Measurements from ENCODE around the gene OCLN.
A peak's percentile ranks its signal among the peaks of the same experiment; 100 is the strongest.
"Not testable (repeated sequence)": the region's sequence is repeated elsewhere in the genome, so short reads cannot be mapped to it uniquely, and the experiment has no call there.

The OCLN gene

DNA sequence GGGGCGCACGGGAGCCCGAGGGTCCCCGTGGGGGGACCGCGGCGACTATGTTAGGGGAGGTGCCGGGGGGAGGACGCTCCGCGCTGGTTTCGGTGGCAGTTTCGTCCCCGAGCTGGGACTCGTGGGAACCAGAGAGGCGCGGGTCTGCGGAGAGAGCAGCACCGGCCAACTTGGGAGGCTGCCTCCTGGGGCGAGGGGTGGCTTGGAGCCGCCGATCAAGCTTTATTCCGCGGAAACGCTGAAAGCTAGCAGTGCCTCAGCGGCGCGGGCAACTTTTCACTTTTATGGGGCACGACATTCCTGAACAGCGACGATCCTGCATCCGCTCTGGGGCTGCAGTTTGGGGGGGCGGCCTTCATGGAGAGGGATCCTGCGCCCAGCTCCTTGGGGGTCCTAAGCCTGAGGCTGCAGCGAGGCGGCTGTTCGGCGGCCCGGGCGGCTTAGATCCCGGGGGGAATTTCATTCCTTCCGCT, 369 bp downstream of the OCLN start:
- peak; percentile 85 for DNase-seq

DNA sequence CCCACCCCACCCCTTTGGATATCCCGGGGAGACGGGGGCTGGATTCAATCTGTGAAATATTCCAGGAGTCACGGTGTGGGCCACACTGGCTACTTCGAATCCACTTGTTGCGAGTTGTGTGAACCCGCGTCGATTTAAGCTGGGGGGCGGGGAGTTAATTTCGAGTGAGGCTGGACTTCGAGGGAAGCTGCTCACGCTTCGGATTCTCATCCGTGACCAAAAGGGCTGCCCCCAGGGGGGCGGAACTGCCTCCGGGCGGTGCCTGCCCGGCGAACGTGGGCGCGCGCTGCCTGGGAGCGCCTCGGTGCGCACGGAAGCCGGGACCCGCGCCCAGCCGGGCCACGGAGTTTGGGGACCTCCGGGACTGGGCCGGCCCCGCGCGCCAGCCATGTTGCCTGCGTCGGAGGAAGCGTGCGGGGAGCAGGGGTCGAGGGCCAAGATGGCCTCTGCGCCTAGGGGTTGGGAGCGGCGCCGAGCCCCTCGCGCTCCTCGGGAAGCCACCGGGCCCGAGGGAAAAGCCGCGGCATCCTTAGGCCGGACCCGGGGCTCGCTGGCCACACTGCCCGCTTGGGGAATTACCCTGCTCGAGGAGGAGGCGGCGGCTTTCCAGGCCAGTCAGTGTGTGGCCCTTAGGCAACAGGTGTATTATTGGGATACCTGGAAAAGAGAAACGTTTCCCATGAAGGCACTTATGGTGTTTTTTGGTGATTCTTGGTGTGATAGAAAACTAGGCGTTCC, 975 bp downstream of the OCLN start:
- peak; percentile 78 for DNase-seq

DNA sequence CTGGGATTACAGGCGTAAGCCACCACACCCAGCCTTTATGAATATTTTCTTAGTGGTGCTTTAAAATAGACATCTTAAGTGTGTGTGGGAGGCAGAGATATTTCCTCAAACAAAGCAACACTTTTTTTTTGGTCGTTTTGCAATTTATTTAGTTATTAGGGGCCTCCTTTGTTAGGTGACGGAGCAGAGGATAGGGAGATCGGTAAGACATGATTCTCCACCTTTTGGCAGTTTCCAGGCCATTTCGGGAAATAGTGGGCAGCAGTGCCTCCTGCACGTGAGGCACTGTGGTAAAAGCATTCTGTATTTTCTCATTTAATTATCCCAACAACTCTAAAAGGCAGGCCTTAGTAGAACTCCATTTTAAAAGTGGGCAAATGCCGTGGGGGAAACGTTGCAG, 1.9 kb downstream of the OCLN start:
- no peak for DNase-seq

DNA sequence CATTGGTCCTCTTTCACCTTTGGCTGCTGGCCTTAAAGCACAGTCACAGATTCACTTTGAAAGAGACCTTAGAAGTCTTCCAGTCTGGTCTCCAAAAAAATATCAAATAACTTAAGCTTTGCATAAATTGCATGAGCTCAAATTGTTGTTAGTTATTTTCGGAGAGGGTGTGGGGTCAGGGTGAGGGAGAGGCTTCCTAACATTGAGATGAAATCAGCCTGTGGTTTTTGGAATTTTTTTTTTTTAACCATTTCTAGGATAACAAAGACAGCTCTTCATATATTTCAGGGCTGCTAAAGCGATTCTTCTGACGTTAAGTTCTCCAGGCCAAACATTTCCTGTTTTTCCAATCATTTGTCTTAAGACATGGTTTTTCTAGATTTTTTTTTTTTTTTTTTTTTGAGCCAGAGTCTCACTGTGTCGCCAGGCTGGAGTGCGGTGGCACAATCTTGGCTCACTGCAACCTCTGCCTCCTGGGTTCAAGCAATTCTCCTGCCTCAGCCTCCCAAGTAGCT, 4.5 kb downstream of the OCLN start:
- DNase-seq = no peak

DNA sequence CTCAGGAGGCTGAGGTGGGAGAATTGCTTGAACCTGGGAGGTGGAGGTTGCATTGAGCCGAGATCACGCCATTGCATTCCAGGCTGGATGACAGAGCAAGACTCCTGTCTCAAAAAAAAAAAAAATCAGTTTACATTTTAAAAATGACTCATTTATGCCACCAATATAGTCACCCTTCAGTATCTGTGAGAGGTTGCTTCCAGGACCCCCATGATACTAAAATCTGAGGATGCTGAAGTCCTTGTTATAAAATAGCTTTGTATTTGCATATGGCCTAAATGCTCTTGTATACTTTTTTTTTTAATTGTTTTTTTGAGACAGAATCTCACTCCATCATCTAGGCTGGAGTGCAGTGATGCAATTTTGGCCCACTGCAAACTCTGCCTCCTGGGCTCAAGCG, 5.8 kb downstream of the OCLN start:
- peak; percentile 23 for DNase-seq

DNA sequence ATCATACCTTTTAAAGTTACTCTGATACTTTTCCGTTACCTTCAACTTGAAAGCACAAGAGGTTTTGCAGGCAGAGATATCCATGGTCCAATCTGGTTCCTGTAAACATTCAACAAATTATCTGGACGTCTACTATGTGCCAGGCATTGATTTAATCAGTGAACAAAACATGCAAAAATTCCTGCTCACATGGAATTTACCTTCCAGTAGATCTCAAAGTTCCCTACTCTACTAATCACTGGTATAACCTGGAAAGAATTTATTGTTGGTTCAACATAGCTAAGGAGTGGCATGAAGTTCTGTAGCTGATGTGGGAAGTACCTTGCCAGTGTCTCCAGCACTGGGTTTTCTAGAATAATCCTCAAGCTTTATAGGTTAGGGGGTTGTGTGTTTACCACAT, 9.8 kb downstream of the OCLN start:
- DNase-seq = no peak

DNA sequence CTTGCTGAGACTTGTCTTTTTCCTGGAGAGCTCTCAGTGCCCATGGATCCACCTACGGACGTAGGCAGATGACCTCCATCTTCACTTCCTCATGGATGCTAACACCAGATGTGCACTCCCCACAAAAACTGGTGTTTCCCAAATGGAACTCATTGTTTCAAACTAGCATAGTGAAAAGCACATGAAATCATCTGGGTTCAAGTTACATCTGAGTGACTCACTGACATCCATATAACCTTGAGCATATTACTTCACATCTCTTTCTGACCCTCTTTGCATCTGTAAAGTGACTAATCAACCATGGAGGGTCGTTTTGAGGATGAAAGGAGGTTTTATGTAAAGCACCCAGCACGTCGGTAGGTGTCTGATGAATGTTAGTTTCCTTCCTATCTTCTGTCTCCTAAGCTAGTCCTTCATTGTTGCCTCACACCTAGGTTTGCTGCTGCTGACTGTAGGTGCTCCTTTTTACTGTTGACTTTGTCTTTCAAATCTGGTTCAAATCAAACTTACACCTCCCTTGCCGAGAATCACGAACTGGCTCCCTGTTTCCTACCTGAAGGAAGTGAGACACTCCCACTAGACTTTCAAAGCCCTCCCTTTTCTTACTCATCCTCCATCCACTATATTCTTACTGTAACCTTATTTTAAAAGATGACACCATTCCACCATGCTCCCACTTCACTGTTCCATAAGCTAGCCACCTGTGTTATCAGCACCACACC, 10.3 kb downstream of the OCLN start:
- DNase-seq = peak; percentile 41

DNA sequence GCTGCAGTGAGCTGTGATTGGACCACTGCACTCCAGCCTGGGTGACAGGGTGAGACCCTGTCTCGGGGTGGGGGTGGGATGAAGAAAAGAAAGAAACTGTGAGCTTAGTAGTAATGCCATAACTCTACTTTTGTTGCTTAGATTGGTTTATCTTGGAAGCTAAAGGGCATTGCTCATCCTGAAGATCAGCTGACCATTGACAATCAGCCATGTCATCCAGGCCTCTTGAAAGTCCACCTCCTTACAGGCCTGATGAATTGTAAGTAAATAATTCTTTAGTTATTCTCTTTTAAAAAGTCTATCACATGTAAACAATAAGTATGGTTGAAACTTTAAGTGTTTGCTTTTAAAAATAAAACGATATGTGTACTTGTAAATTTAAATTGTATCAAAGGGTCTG, 11.4 kb downstream of the OCLN start:
- DNase-seq = peak; percentile 8

DNA sequence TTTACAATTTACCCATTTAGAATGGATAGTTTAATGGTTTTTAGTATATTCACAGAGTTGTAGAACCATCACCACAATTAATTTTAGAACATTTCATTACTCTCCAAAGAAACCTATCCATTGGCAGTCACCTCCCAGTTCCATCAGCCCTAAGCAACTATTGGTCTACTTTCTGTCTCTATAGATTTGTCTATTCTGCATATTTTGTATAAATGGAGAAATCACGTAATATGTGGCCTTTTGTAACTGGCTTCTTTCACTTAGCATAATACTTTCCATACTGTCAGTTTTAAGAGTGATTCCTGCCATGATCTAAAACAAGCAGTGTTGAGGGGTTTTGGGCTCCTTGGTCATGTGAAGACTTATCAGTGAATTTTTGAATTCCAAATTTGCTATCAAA, 12.7 kb downstream of the OCLN start:
- no peak for DNase-seq

DNA sequence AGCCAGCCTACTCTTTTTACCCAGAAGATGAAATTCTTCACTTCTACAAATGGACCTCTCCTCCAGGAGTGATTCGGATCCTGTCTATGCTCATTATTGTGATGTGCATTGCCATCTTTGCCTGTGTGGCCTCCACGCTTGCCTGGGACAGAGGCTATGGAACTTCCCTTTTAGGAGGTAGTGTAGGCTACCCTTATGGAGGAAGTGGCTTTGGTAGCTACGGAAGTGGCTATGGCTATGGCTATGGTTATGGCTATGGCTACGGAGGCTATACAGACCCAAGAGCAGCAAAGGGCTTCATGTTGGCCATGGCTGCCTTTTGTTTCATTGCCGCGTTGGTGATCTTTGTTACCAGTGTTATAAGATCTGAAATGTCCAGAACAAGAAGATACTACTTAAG, 16.6 kb downstream of the OCLN start:
- DNase-seq = no peak

DNA sequence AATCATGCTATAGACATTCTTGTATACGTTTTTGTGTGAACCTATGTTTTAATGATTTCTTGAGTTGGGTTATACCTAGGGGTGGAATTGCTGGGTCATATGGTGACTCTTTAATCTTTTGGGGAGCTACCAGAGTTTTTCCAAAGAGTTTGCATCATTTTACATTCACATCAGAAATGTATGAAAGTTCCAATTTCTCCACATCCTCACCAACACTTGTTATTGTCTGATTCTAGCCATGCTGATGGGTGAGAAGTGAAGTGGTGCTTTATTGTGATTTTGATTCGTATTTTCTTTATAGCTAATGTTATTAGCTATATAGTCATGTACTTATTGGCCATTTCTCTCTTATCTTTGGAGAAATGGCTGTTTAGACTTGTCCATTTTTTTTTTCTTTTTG, 18.1 kb downstream of the OCLN start:
- no peak for DNase-seq

DNA sequence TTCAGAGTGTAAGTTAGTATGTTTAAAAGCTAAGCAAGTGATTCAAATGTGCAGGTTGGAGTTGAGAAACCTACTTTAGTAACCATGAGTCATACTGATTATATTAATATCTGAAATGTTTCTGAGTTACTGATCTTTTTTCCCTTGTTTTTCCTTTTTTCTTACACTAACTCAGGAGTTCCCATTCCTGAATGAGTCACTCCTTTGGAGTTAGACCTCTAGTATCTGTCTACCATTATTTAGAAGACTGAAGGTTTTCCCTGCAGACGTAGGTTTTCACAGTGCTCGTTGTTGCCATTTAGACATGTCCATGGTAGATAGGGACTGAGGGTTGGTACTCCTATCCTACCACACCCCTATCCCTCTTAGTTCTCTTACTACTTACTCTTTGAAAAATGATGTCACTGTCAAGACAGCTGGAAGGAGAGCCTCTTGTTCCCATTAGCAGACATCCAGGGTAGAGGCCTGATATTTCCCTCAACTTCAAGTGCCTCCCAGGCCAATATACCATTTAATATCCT, 20.2 kb downstream of the OCLN start:
- peak; percentile 24 for DNase-seq

DNA sequence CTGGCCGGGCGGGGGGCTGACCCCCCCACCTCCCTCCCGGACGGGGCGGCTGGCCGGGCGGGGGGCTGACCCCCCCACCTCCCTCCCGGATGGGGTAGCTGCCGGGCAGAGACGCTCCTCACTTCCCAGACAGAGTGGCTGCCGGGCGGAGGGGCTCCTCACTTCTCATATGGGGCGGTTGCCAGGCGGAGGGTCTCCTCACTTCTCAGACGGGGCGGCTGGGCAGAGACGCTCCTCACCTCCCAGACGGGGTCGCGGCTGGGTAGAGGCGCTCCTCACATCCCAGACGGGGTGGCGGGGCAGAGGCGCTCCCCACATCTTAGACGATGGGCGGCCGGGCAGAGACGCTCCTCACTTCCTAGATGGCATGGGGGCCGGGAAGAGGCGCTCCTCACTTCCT, 23.0 kb downstream of the OCLN start:
- DNase-seq = not testable (repeated sequence)

DNA sequence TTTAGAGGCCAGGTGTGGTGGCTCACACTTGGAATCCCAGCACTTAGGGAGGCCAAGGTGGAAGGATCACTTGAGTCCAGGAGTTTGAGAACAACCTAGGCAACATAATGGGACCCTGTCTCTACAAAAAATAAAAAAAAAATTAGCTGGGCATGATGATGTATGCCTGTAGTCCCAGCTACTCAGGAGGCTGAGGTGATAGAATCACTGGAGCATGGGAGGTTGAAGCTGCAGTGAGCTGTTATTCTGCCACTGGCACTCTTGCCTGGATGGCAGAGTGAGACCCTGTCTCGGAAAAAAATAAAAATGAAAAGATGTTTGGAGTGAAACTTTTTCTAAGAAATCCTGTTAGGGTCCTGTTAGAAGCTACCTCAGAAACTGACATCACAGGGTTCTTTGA, 24.2 kb downstream of the OCLN start:
- peak; percentile 63 for DNase-seq

DNA sequence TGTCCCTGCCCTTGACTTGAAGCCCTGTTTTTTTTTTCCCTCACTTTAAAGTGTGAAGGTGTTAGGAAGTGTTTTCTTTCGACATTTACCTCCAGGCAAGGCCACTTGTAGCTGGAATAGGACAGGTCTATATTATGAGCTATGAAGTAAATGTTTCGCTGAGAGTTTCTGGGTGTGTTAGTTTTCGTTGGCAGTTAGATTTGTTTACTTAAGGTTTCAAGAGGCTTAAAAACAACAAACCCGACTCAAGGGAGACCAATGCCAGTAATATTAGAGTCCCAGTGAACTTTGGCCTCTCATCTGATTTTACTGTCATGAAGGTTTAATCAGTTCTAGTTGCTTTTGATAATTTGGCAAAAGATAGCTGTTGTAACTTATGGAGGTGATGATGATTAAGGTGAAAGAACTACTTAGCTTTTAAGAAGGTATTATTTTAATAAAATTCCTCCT, 25.2 kb downstream of the OCLN start:
- DNase-seq = peak; percentile 94

DNA sequence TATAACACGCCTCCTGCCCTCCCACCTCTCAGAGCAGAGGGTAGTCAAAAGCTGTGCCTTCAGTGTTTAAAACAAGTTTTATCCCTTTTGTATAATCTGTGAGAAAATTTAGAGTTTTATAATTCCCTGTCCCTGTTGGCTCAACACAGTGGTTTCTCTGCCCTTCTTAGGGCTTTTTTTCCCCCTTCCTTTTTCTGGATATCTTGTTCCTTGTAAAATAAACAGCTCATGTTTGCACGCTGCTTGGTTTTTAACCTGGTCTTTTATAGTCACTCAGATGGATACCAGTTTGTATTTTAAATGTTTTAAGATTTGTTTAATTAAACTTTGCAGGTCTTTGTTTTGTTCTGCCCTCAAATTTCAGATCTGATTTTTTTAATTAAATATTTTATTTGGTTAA, 26.7 kb downstream of the OCLN start:
- peak; percentile 45 for DNase-seq

DNA sequence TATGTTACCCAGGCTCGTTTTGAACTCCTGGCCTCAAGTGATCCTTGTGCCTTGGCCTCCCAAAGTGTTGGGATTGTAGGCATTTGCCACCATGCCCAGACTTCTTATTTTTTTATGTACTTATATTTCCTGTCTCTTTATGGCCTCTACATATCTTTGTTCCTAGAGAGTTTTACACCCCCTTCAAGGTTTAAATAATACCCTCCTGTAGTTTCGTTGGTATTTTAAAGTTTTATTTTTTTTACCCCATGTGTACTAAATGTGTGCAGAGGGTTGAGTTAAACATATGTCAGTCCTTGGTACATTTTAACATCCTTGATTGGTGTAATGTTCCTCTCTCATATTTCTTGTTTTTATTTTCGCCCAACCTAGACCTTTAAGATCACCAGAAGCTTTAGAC, 29.4 kb downstream of the OCLN start:
- DNase-seq = no peak

DNA sequence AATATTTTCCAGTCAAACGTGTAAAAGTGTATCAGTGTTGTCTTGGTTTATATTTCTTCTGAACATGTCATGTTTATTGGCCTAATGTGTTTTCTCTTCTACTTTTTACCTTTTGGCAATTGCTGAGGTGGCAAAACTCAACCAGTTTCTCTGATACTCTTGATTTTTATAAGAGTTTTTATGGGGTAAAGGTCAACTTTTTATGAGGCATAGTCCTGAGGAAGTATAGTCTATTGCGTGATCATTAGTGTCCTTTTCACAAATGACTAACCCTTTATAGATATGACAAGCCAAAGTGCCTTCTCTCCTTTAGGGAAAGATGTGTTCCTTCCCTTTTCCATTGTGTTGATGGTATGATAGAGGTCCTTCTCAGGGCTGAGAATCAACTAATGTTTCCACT, 32.9 kb downstream of the OCLN start:
- DNase-seq = no peak

DNA sequence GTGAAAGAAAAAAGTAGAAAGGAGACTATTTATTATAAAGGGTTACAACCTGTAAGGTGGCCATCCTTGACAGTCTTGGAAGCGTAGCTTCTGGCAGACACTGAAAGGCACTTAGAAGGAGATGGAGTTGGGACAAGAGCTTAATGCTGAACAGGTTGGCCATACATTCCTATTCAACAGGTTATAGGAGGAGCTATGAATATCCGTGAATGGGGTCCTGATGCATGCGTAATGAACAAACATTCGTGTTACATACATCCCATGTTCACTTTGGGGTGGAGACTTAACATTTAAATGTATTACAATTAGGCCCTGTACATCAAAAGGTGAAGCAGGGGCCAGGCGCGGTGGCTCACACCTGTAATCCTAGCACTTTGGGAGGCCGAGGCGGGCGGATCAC, 34.1 kb downstream of the OCLN start:
- DNase-seq = no peak

DNA sequence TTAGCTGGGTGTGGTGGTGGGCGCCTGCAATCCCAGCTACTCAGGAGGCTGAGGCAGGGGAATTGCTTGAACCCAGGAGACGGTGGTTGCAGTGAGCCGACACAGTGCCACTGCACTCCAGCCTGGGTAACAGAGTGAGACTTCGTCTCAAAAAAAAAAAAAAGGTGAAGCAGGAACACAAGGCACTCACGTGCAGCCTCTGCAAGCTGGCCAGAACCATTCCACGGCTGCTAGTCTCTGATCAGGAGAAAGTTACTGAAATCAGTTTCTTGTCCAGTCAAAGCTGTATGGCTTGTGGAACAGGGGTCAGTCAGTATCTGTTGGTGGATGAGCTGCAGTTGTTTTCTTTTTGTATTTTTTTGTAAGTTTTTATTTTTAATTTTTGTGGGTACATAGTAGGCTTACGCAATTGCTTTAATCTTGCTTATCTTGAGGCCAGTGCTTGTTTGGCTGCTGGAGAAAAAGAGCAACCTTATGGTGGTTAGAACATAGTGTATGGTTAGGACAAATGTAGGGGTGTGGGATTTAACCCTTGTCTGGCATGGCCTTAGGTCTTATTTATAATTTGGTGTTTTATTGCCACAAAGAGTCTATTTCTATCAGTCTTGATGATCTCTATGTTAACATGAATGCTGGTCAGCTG, 34.7 kb downstream of the OCLN start:
- DNase-seq = peak; percentile 25

DNA sequence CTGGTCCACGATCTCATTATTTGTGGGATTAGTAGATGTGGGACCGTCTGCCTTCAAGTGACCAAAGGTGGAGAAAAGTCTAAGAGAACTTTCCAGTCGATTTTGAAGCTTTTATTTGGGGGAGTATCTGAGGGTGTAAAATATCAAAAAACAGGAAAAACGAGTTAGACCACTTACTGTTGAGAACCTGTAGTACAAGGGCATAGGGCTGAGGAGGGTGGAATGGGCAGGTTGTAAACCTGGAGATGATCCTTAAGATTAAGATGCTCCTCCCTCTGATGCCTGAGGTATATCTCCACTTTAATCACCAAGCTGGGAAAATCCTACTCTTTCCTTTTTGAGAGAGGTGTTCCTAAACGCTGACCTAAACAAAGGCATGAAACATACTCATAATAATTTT, 35.4 kb downstream of the OCLN start:
- peak; percentile 87 for DNase-seq

DNA sequence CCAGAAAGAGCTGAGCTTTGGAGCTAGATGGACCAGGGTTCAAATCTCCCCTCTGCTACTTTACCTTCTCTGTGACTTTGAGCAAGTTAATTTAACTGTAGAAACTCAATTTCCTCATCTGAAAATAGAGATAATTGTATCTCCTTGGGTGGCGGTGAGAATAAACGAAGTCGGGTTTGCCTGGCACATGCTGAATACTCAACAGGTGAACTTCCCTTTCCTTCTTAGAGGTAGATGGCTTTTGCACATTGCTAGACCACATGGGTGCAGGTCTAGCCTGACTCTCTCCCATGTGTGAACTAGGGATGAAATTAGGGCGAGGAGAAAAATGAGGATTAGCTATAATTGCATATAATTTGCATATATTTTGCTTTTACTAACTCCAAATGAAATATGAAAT, 36.0 kb downstream of the OCLN start:
- DNase-seq = no peak

DNA sequence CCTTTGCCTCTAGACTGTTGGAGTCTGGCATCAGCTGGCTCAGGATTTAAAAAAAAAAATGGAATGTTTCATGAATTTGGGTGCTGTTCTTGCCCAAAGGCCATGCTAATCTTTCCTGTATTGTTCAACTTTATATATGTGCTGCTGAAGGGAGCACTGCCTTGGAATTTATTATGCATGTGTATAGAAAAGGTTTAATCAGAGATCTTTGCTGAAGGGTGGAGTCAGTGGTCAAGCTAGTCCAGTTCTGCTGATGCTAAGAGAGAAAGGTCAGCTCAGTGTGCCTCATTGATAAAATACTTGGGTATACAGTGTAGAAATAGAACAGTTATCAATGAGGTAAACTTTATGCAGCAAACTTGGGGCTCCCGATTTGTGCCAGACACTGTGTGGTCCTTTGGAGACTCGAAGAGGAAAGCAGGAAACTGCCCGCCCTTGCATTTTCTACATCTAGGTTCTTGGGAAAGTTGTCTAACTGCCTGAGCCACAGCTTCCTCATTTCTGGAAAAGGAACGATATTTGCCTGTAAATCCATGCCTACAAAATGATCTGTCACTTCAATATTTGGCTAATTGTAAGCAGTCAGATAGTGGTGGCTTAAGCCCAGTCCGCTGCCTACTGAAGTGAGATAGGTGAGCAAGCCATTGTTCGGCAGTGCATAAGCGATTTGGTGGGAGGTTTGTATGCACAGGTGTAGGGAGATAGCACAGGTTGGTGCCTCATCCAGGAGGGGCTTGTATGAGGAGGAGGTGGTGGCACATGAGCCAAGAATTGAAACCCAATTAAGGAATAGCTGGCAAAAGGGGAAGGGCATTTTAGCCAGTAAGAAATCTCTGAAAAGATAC, 38.2 kb downstream of the OCLN start:
- DNase-seq = no peak

Data from DMS53 (cell line).